ENCODE data around the gene ZNF621. TPM values are rescaled to one million over a fixed set of nuclear protein-coding genes. Genes with fewer than 3 reads are reported as not detected.

Gene ZNF621
- total RNA-seq, 6 experiments from 2014 or later, result 18.1 to 21.3 (median 20.5) TPM

GRCh38 chr3:40572588-40572987 lies 47.8 kb downstream of the ZNF621 start:
- no peak for DNase-seq
- Mint-ChIP-seq H3K36me3 (ENCODE audit: low read depth) (no peaks in the 10 kb centered on the region), H3K9me3 (no peaks in the 10 kb centered on the region), H3K27ac (no peak overlapping the region), H3K4me3 (no peak overlapping the region), H3K27me3 (ENCODE audit: insufficient read depth) (peaks cover 2% of the 10 kb centered on the region), H3K4me1 (ENCODE audit: low read depth) (no peaks in the 10 kb centered on the region)
- no peak for TF ChIP-seq CTCF (IDR thresholded peaks at IDR 0.05)

GRCh38 chr3:40574050-40574449 lies 49.3 kb downstream of the ZNF621 start:
- Mint-ChIP-seq H3K27ac (no peak overlapping the region), H3K27me3 (ENCODE audit: insufficient read depth) (peaks cover 9% of the 10 kb centered on the region), H3K4me1 (ENCODE audit: low read depth) (no peaks in the 10 kb centered on the region), H3K36me3 (ENCODE audit: low read depth) (no peaks in the 10 kb centered on the region), H3K9me3 (no peaks in the 10 kb centered on the region), H3K4me3 (no peak overlapping the region)
- DNase-seq, result no peak
- TF ChIP-seq CTCF (IDR thresholded peaks at IDR 0.05), result no peak

GRCh38 chr3:40574661-40575060 lies 49.9 kb downstream of the ZNF621 start:
- no peak for DNase-seq
- no peaks in the 10 kb centered on the region for H3K36me3 Mint-ChIP-seq (ENCODE audit: low read depth)
- TF ChIP-seq CTCF (IDR thresholded peaks at IDR 0.05), result no peak
- no peak overlapping the region for H3K27ac Mint-ChIP-seq
- no peaks in the 10 kb centered on the region for H3K4me1 Mint-ChIP-seq (ENCODE audit: low read depth)
- H3K27me3 Mint-ChIP-seq (ENCODE audit: insufficient read depth), result peaks cover 13% of the 10 kb centered on the region
- no peaks in the 10 kb centered on the region for H3K9me3 Mint-ChIP-seq
- H3K4me3 Mint-ChIP-seq, result no peak overlapping the region

GRCh38 chr3:40576396-40576795 lies 51.6 kb downstream of the ZNF621 start:
- peaks cover 13% of the 10 kb centered on the region for H3K27me3 Mint-ChIP-seq (ENCODE audit: insufficient read depth)
- H3K9me3 Mint-ChIP-seq, result no peaks in the 10 kb centered on the region
- no peaks in the 10 kb centered on the region for H3K4me1 Mint-ChIP-seq (ENCODE audit: low read depth)
- no peaks in the 10 kb centered on the region for H3K36me3 Mint-ChIP-seq (ENCODE audit: low read depth)
- TF ChIP-seq CTCF (IDR thresholded peaks at IDR 0.05), result no peak
- H3K4me3 Mint-ChIP-seq, result no peak overlapping the region
- DNase-seq, result no peak
- no peak overlapping the region for H3K27ac Mint-ChIP-seq

- Mint-ChIP-seq H3K27me3 (ENCODE audit: insufficient read depth) (peaks cover 19% of the 10 kb centered on the region; the same call in 1 of the 2 replicates), H3K27ac (no peak overlapping the region), H3K36me3 (ENCODE audit: low read depth) (no peaks in the 10 kb centered on the region), H3K4me1 (ENCODE audit: low read depth) (peaks cover 14% of the 10 kb centered on the region), H3K4me3 (no peak overlapping the region), H3K9me3 (no peaks in the 10 kb centered on the region)
- peak; percentile 97 for TF ChIP-seq CTCF (IDR thresholded peaks at IDR 0.05)
- peak; percentile 62 for DNase-seq
Observed at GRCh38 chr3:40580494-40581091, 55.8 kb downstream of the ZNF621 start.

Data from HFFc6 (cell line).